Glutamatergic neuron (in vitro differentiated cells): ENCODE measurements around the gene KIRREL1. TPM values are rescaled to one million over a fixed set of nuclear protein-coding genes. Genes with fewer than 3 reads are reported as not detected.
A peak's percentile ranks its signal among the peaks of the same experiment; 100 is the strongest.

Source experiments
- DNase-seq: peaks from one replicate; pipeline ENCODE4 v3.0.0; 2022
- H3K27ac Mint-ChIP-seq: one replicate; pipeline ENCODE4 v1.8.0; 2020; ENCODE audit warnings: mild to moderate bottlenecking, mixed read lengths, inconsistent platforms; ENCODE audit not compliant: unreplicated experiment
- H3K27me3 Mint-ChIP-seq: one replicate; pipeline ENCODE4 v1.8.0; 2020; ENCODE audit warnings: mild to moderate bottlenecking, moderate library complexity, mixed read lengths, inconsistent platforms; ENCODE audit not compliant: unreplicated experiment
- H3K36me3 Mint-ChIP-seq: one replicate; pipeline ENCODE4 v1.8.0; 2020; ENCODE audit warnings: mild to moderate bottlenecking, mixed read lengths, inconsistent platforms; ENCODE audit not compliant: unreplicated experiment
- H3K4me1 Mint-ChIP-seq: one replicate; pipeline ENCODE4 v1.8.0; 2020; ENCODE audit warnings: mild to moderate bottlenecking, low read depth, mixed read lengths, inconsistent platforms; ENCODE audit not compliant: unreplicated experiment
- H3K4me3 Mint-ChIP-seq: one replicate; pipeline ENCODE4 v1.8.0; 2020; ENCODE audit warnings: mild to moderate bottlenecking, mixed read lengths, inconsistent platforms; ENCODE audit not compliant: unreplicated experiment
- H3K9me3 Mint-ChIP-seq: one replicate; pipeline ENCODE4 v1.8.0; 2020; ENCODE audit warnings: mild to moderate bottlenecking, moderate library complexity, mixed read lengths, inconsistent platforms; ENCODE audit not compliant: unreplicated experiment
- CTCF ChIP-seq: fragments of 200-600 bp; sonication (generic); IDR thresholded peaks from one replicate; pipeline ENCODE4 v1.5.0; 2021; ENCODE audit not compliant: partially characterized antibody, unreplicated experiment
- total RNA-seq: library from RNA; stranded (reverse); fragmentation: NEBNext Ultra II Directional; extraction: Animal tissue kit (Norgen Biotek cat#: 25700); gene quantifications from one replicate; pipeline ENCODE4 v1.2.1, GENCODE V29; 2021; ENCODE audit not compliant: unreplicated experiment

The KIRREL1 gene
- total RNA-seq, 1 donor from 2014 or later, result 8.1 TPM

DNA sequence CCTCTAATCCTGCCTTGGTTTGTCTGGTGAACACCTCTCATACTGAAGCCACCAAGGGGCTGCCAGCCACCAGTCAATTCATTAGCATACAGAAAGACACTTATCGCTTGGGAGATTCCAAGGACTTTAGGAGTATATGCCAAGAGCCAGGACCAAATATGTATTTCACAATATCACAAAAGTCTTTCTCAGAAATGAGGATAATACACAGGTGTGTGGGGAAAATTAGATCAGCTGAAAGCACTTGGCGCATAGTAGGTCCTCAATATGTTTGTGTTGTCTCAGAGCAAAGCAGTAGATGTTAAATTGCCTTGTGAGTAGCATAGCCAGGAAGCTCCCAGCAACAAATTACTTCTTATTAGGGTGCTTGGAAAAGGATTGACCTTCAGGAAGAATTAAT is 34.1 kb downstream of the KIRREL1 start:
- Mint-ChIP-seq H3K36me3 (no peaks in the 10 kb centered on the region), H3K4me1 (peaks cover 13% of the 10 kb centered on the region), H3K4me3 (no peak overlapping the region), H3K27ac (no peak overlapping the region), H3K27me3 (peaks cover 8% of the 10 kb centered on the region), H3K9me3 (peaks cover 3% of the 10 kb centered on the region)
- no peak for DNase-seq
- no peak for TF ChIP-seq CTCF

- H3K4me1 Mint-ChIP-seq, result peaks cover 13% of the 10 kb centered on the region
- peaks cover 8% of the 10 kb centered on the region for H3K27me3 Mint-ChIP-seq
- no peaks in the 10 kb centered on the region for H3K36me3 Mint-ChIP-seq
- TF ChIP-seq CTCF, result no peak
- H3K4me3 Mint-ChIP-seq, result no peak overlapping the region
- no peak for DNase-seq
- peaks cover 3% of the 10 kb centered on the region for H3K9me3 Mint-ChIP-seq
- H3K27ac Mint-ChIP-seq, result no peak overlapping the region
Observed at GRCh38 chr1:158028969-158029368, 35.5 kb downstream of the KIRREL1 start.

GRCh38 chr1:158035014-158035413 is 41.6 kb downstream of the KIRREL1 start:
- H3K9me3 Mint-ChIP-seq, result peaks cover 4% of the 10 kb centered on the region
- H3K4me3 Mint-ChIP-seq, result no peak overlapping the region
- H3K27ac Mint-ChIP-seq, result peak overlapping the region; percentile 67
- no peak for TF ChIP-seq CTCF
- H3K27me3 Mint-ChIP-seq, result peaks cover 4% of the 10 kb centered on the region
- peaks cover 28% of the 10 kb centered on the region for H3K4me1 Mint-ChIP-seq
- H3K36me3 Mint-ChIP-seq, result no peaks in the 10 kb centered on the region
- DNase-seq, result no peak

DNA sequence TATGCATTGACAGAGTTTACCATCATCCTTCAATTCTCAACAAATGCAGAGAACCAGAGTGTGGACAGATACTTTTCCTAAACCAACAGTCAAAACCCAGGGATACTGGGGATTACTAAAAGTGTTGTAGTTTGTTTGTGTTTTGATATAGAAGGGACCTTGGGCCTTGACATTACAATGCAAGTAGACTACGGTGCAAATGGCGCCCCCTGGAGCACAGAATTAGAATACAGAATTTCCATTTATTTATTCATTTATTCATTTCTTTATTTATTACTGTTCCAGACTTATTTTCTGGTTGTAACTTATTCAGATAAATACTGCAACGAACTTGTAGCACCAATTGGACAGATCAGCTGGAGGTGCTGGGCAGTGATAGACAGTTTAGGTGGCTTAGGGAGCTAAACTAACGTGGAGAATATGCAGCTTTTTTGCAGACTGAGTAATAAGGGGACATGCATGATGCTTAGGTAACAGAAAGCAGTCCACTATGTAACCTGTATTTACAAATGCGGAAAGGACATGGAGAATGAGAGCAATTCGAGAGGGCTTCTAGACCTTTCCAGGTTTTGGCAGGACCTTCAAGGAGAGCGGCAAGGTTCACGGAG is 42.6 kb downstream of the KIRREL1 start:
- Mint-ChIP-seq H3K4me3 (peak overlapping the region; percentile 44), H3K27me3 (peaks cover 4% of the 10 kb centered on the region), H3K36me3 (no peaks in the 10 kb centered on the region), H3K9me3 (peaks cover 6% of the 10 kb centered on the region), H3K27ac (no peak overlapping the region), H3K4me1 (peaks cover 28% of the 10 kb centered on the region)
- peak; percentile 38 for DNase-seq
- peak; percentile 89 for TF ChIP-seq CTCF

DNA sequence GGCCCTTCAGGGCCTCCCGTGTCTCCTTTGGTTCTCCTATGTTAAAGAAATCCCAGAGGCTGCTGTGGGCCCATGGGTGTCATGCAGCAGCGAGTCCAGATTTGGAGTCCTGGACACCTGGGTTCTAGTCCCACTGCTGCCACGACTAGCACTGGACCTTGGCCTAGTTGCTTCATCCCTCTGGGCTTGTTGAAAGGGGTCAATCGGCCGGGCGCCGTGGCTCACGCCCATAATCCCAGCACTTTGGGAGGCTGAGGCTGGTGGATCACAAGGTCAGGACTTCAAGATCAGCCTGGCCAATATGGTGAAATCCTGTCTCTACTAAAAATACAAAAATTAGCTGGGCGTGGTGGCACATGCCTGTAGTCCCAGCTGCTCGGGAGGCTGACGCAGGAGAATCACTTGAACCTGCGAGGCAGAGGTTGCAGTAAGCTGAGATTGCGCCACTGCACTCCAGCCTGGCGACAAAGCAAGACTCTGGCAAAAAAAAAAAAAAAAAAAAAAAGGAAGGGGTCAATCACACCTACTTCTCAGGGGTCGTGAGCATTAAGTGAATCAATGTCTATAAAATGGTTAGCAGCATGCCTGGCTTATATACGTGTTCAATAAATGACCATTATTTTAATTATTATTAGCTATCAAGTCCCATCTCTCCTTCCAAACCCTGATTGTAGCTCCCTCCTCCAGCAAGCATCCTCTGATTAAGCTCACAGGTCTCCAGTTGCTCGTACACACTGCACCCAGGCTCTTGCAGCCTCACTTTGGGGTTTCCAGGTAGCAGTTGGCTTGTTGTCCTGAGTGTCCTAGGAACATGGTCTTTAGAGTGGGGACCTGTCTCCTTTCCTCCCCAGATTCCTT is 43.8 kb downstream of the KIRREL1 start:
- no peak overlapping the region for H3K4me3 Mint-ChIP-seq
- H3K9me3 Mint-ChIP-seq, result peaks cover 3% of the 10 kb centered on the region
- no peak for DNase-seq
- H3K36me3 Mint-ChIP-seq, result no peaks in the 10 kb centered on the region
- no peaks in the 10 kb centered on the region for H3K27me3 Mint-ChIP-seq
- no peak overlapping the region for H3K27ac Mint-ChIP-seq
- peaks cover 28% of the 10 kb centered on the region for H3K4me1 Mint-ChIP-seq
- TF ChIP-seq CTCF, result no peak
